Left ventricle myocardium inferior (tissue), 1 donor: ENCODE measurements around the gene SDF4. TPM values are rescaled to one million over a fixed set of nuclear protein-coding genes. Genes with fewer than 3 reads are reported as not detected.
A peak's percentile ranks its signal among the peaks of the same experiment; 100 is the strongest.

ENCODE experiments used
- DNase-seq: peaks from one replicate; pipeline ENCODE4 v3.0.0-alpha.2; 2020
- H3K27ac ChIP-seq: fragments of 200-600 bp; replicated peaks from 2 replicates; pipeline ENCODE4 v1.8.0; 2021
- H3K27me3 ChIP-seq: fragments of 200-600 bp; 2 replicates; pipeline ENCODE4 v1.8.0; 2021; ENCODE audit warnings: low read depth
- H3K36me3 ChIP-seq: fragments of 200-600 bp; 2 replicates; pipeline ENCODE4 v1.8.0; 2021
- H3K4me1 ChIP-seq: fragments of 200-600 bp; 2 replicates; pipeline ENCODE4 v1.8.0; 2021
- H3K4me3 ChIP-seq: fragments of 200-600 bp; 2 replicates; pipeline ENCODE4 v1.8.0; 2021; ENCODE audit warnings: mild to moderate bottlenecking, moderate library complexity
- H3K9me3 ChIP-seq: fragments of 200-600 bp; replicated peaks from 2 replicates; pipeline ENCODE4 v1.8.0; 2021
- CTCF ChIP-seq: fragments of 200-600 bp; IDR thresholded peaks from 2 replicates; pipeline ENCODE4 v1.8.0; 2021; ENCODE audit warnings: antibody characterized with exemption, mild to moderate bottlenecking, borderline replicate concordance
- intact Hi-C: fragments of 100-400 bp; cut with micrococcal nuclease; formaldehyde crosslinking; loops from one replicate; pipeline ENCODE4 v1.11.0; 2022
- long read RNA-seq: library from polyadenylated mRNA; unstranded; transcript quantifications from one replicate; pipeline ENCODE4 v2.0.0, GENCODE V29; 2021
- total RNA-seq: library from RNA; stranded (reverse); fragmentation: NEBNext Ultra II Directional; extraction: Animal tissue kit (Norgen Biotek cat#: 25700); gene quantifications from one replicate; pipeline ENCODE4 v1.2.1, GENCODE V29; 2021
- donor health status: DM: no; HTN: yes; CAD: no; lungs with severe emphysema.

SDF4 gene
- 114 TPM for total RNA-seq
- long read RNA-seq, transcript SDF4-202 (7 exons, 1,956 nt), result major isoform, 204 of 359 reads
- long read RNA-seq, transcript SDF4-207 (3 exons, 3,516 nt), result minor isoform, 7 of 359 reads
- long read RNA-seq, transcript SDF4-206 (2 exons, 2,591 nt), result minor isoform, 6 of 359 reads
- long read RNA-seq, partial matches to known transcripts, result 76 of 359 reads
- long read RNA-seq, other reads (novel, unspliced or antisense), result 65 of 359 reads

- no peaks in the 10 kb centered on the region for H3K27me3 ChIP-seq
- DNase-seq, result peak; percentile 97
- TF ChIP-seq CTCF, result no peak
- intact Hi-C loops, result no loop called here
- H3K4me1 ChIP-seq, result peaks cover 42% of the 10 kb centered on the region
- peaks cover 27% of the 10 kb centered on the region for H3K36me3 ChIP-seq
- H3K4me3 ChIP-seq, result peak within 1 kb of the TSS; percentile 96
- no peaks in the 10 kb centered on the region for H3K9me3 ChIP-seq
- H3K27ac ChIP-seq, result peak within 1 kb of the TSS; percentile 96
These were observed at the start of gene SDF4 for GRCh38 chr1:1231400-1232207. SDF4 (minus strand) TSS chr1:1232001; CDS start chr1:1228772, 3,229 bp downstream.

- Histone ChIP-seq H3K27ac (peak overlapping the region; percentile 68), H3K4me3 (no peak overlapping the region), H3K27me3 (peaks cover 15% of the 10 kb centered on the region), H3K4me1 (peaks cover 11% of the 10 kb centered on the region), H3K36me3 (no peaks in the 10 kb centered on the region), H3K9me3 (no peaks in the 10 kb centered on the region)
- intact Hi-C loops, result no loop called here
- DNase-seq, result no peak
- TF ChIP-seq CTCF, result no peak
These were observed 49.1 kb upstream of the SDF4 start for GRCh38 chr1:1280782-1281481.

DNA sequence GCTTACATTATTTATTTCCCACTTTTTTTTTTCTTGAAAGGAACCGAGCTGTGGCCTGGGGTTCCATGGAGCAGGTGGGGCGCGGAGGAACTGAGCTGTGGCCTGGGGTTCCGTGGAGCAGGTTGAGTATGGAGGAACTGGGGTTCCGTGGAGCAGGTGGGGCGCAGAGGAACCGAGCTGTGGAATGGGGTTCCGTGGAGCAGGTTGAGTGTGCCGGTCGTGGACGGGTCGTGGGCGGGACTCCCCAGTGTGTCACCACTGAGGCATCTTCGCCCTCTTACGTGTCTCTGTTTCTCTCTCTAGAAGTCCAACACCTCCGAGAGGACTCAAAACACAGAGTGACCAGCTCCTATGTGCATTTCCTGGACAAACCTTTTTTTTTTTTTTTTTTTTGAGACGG lies 47.2 kb upstream of the SDF4 start:
- intact Hi-C loops, result no loop called here
- no peaks in the 10 kb centered on the region for H3K36me3 ChIP-seq
- DNase-seq, result no peak
- no peaks in the 10 kb centered on the region for H3K27me3 ChIP-seq
- no peak overlapping the region for H3K27ac ChIP-seq
- no peak overlapping the region for H3K4me3 ChIP-seq
- no peaks in the 10 kb centered on the region for H3K9me3 ChIP-seq
- no peak for TF ChIP-seq CTCF
- H3K4me1 ChIP-seq, result peaks cover 21% of the 10 kb centered on the region

- no peak overlapping the region for H3K27ac ChIP-seq
- no peaks in the 10 kb centered on the region for H3K27me3 ChIP-seq
- no peak overlapping the region for H3K4me3 ChIP-seq
- peaks cover 24% of the 10 kb centered on the region for H3K4me1 ChIP-seq
- H3K9me3 ChIP-seq, result no peaks in the 10 kb centered on the region
- no peaks in the 10 kb centered on the region for H3K36me3 ChIP-seq
- no peak for DNase-seq
- intact Hi-C loops, result no loop called here
- no peak for TF ChIP-seq CTCF
These were observed 46.8 kb upstream of the SDF4 start for GRCh38 chr1:1278620-1279019.

DNA sequence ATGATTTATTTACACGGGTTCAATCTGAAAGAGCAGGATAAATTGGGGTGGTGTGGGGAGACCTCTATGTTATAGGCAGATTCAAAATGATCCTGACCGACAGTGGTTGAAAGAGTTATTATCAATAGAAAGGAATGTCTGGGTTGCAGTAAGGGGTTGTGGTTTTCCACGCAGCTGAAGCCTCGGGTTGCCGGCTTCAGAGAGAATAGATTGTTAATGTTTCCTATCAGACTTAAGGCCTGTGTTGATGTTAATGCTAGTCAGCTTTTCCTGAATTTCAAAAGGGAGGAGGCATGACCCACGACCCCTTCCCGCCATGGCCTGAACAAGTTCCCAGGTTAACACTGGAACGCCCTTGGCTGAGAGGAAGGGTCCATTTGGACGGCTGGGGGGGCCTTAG lies 44.0 kb upstream of the SDF4 start:
- H3K4me3 ChIP-seq, result no peak overlapping the region
- TF ChIP-seq CTCF, result no peak
- no peak overlapping the region for H3K27ac ChIP-seq
- peaks cover 9% of the 10 kb centered on the region for H3K36me3 ChIP-seq
- H3K4me1 ChIP-seq, result peaks cover 41% of the 10 kb centered on the region
- intact Hi-C loops, result no loop called here
- H3K27me3 ChIP-seq, result no peaks in the 10 kb centered on the region
- DNase-seq, result no peak
- no peaks in the 10 kb centered on the region for H3K9me3 ChIP-seq
